Measurements from ENCODE around the gene SLC66A2.

SLC66A2 gene

GRCh38 chr18:79903787-79904356, 47.6 kb downstream of the SLC66A2 start:
- no peak overlapping the region for H3K4me3 ChIP-seq (ENCODE audit: control insufficient read depth, low read depth, low read length)
- DNase-seq (ENCODE audit: low read depth), result no peak
- no peak for TF ChIP-seq CTCF (IDR thresholded peaks at IDR 0.05; ENCODE audit: control insufficient read depth, insufficient read depth, low read depth, low read length, missing control alignments)

- DNase-seq (ENCODE audit: low read depth), result no peak
- H3K4me3 ChIP-seq (ENCODE audit: control insufficient read depth, low read depth, low read length), result no peak overlapping the region
- TF ChIP-seq CTCF (IDR thresholded peaks at IDR 0.05; ENCODE audit: control insufficient read depth, insufficient read depth, low read depth, low read length, missing control alignments), result no peak
Observed at GRCh38 chr18:79903071-79903635, 48.3 kb downstream of the SLC66A2 start.

GRCh38 chr18:79902640-79903039, 48.8 kb downstream of the SLC66A2 start:
- H3K4me3 ChIP-seq (ENCODE audit: control insufficient read depth, low read depth, low read length), result no peak overlapping the region
- TF ChIP-seq CTCF (IDR thresholded peaks at IDR 0.05; ENCODE audit: control insufficient read depth, insufficient read depth, low read depth, low read length, missing control alignments), result no peak
- no peak for DNase-seq (ENCODE audit: low read depth)

- TF ChIP-seq CTCF (IDR thresholded peaks at IDR 0.05; ENCODE audit: control insufficient read depth, insufficient read depth, low read depth, low read length, missing control alignments), result no peak
- no peak overlapping the region for H3K4me3 ChIP-seq (ENCODE audit: control insufficient read depth, low read depth, low read length)
- no peak for DNase-seq (ENCODE audit: low read depth)
Observed at GRCh38 chr18:79902075-79902474, 49.4 kb downstream of the SLC66A2 start.

- DNase-seq (ENCODE audit: low read depth), result no peak
- H3K4me3 ChIP-seq (ENCODE audit: control insufficient read depth, low read depth, low read length), result no peak overlapping the region
- TF ChIP-seq CTCF (IDR thresholded peaks at IDR 0.05; ENCODE audit: control insufficient read depth, insufficient read depth, low read depth, low read length, missing control alignments), result no peak
Observed at GRCh38 chr18:79901665-79902064, 49.8 kb downstream of the SLC66A2 start.

- H3K4me3 ChIP-seq (ENCODE audit: control insufficient read depth, low read depth, low read length), result no peak overlapping the region
- no peak for DNase-seq (ENCODE audit: low read depth)
- no peak for TF ChIP-seq CTCF (IDR thresholded peaks at IDR 0.05; ENCODE audit: control insufficient read depth, insufficient read depth, low read depth, low read length, missing control alignments)
Observed at GRCh38 chr18:79900610-79901570, 50.6 kb downstream of the SLC66A2 start.
